ENCODE data around the gene SUSD3. TPM values are rescaled to one million over a fixed set of nuclear protein-coding genes. Genes with fewer than 3 reads are reported as not detected.

The SUSD3 gene
- total RNA-seq, 2 experiments from 2014 or later = 33.9 to 35.6 TPM

DNA sequence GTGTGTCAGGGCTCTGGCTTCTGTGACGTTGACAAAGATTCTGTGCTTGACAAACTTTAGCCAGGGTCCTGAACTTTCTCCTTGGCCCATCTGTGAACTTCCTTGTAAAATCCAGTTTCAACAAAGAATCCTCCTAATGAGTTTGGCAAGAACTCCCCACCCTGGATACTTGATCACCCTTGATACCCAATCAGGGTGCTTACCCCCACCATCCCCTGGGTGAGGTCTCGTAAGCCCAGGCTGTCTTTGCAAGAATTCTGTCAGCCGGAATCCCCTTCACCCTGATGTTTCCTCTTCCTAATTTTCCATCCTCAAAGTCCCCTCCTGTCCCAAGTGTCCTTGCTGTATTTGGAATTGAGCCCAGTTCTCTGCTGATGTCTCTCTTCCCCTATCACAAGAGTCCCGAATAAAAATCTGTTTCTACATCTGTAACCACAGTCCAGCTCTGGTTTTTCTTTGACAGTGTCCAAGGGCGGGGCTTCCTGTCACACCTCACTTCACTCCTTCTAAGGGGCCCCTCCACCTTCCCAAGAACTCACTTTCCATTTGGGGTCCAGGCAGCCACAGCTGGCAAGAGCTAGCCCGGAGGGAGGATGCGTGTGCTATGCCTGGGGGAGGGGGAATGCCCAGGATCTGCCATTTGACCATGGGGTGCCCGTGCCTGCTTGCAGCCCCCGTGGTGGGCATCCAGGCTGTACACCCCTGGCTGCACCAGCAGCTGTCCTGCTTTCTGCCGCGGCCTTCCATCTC, 34.8 kb downstream of the SUSD3 start:
- Histone ChIP-seq H3K9me3 (ENCODE audit: control insufficient read depth in 1 of 2, insufficient read depth in 1 of 2, low read length in 2 of 2) (peaks cover 0 to 12% of the 10 kb centered on the region in 2 experiments), H3K4me1 (ENCODE audit: insufficient read depth, low read length) (peaks cover 55% of the 10 kb centered on the region), H3K4me3 (ENCODE audit: low read length) (no peak overlapping the region), H3K27ac (ENCODE audit: low read depth in 1 of 2, low read length in 2 of 2) (peak overlapping the region; percentile 25 to 29), H3K27me3 (ENCODE audit: control insufficient read depth in 1 of 2, insufficient read depth in 2 of 2, low read length in 2 of 2) (no peaks in the 10 kb centered on the region), H3K36me3 (ENCODE audit: insufficient read depth, low read length) (peaks cover 8% of the 10 kb centered on the region)
- peak in 2 of 14 experiments; percentile 22 to 28 for DNase-seq
- Mint-ChIP-seq H3K27me3 (no peaks in the 10 kb centered on the region), H3K36me3 (ENCODE audit: low read depth) (peaks cover 36% of the 10 kb centered on the region), H3K9me3 (no peaks in the 10 kb centered on the region), H3K4me1 (ENCODE audit: low read depth) (peaks cover 72% of the 10 kb centered on the region), H3K27ac (peak overlapping the region; percentile 99), H3K4me3 (peak overlapping the region; percentile 59)
- POLR2A ChIA-PET = interaction anchor here (1.4 to 3.0 kb wide), 2 partner anchors 12 to 29 kb away, joined by 3 to 15 read pairs; no protein-coding TSS in a partner anchor
- no peak for TF ChIP-seq CTCF (IDR thresholded peaks at IDR 0.05)
- no peak for ATAC-seq (ENCODE audit: poor library complexity)
- CTCF ChIA-PET = no interaction called here
- intact Hi-C loops (cut with DNase I, micrococcal nuclease) = loop anchor here in 1 of 2 experiments (5.0 kb wide), 1 partner anchor 86 kb away; no protein-coding TSS in a partner anchor

DNA sequence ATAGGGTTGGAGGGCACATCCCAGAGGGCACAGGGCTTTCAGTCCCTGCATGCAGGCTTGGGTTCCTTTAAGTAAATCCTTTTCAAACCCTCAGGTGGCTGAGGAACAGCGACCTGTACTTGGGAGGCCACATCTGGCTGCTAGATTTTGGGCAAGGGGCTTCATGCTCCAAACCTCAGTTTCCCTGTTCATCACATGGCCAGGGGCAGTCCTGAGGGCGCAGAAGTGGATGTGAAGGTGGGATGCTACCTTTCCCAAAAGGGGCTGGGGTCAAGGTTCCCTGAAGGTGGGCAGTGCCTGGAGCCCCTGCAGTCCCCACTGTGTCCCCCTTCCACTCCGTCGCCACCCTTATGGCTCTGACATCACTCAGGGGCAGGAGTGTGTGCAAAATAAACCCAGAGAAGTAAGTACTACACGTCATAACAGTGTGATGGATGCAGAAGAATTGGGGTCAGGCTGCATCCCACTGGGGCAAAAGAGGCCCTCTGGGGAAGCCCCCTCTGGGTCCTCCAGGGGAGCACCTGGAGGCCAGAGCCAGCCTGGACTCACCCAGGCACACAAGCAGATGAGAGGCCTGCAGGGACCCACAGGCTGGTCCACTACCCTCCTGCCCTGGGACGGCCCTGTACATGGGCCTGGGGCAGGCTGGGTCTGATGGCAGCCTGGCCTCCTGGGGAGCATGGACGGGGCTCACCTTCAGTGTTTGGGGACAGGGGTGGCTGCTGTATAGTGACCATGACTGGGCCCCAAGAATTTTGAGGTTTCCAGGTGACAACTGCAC, 35.6 kb downstream of the SUSD3 start:
- Histone ChIP-seq H3K9me3 (ENCODE audit: control insufficient read depth in 1 of 2, insufficient read depth in 1 of 2, low read length in 2 of 2) (peaks cover 0 to 12% of the 10 kb centered on the region in 2 experiments), H3K27ac (ENCODE audit: low read depth in 1 of 2, low read length in 2 of 2) (peak overlapping the region; percentile 94 to 95), H3K4me3 (ENCODE audit: low read length) (no peak overlapping the region), H3K27me3 (ENCODE audit: control insufficient read depth in 1 of 2, insufficient read depth in 2 of 2, low read length in 2 of 2) (no peaks in the 10 kb centered on the region), H3K36me3 (ENCODE audit: insufficient read depth, low read length) (no peaks in the 10 kb centered on the region), H3K4me1 (ENCODE audit: insufficient read depth, low read length) (peaks cover 63% of the 10 kb centered on the region)
- peak overlapping the region; percentile 99 for H3K27ac Mint-ChIP-seq
- ChIA-PET POLR2A (interaction anchor here (0.8 to 4.6 kb wide), 14 partner anchors 9 to 472 kb away, joined by 3 to 35 read pairs (median 11); partner anchors contain the start of gene NINJ1), CTCF (no interaction called here)
- DNase-seq (peak in 1 of 14 experiments; percentile 50), ATAC-seq (ENCODE audit: poor library complexity) (no peak)
- no peaks in the 10 kb centered on the region for H3K27me3 Mint-ChIP-seq
- peak overlapping the region; percentile 95 for H3K4me3 Mint-ChIP-seq
- H3K9me3 Mint-ChIP-seq = no peaks in the 10 kb centered on the region
- TF ChIP-seq CTCF (IDR thresholded peaks at IDR 0.05) = no peak
- peaks cover 29% of the 10 kb centered on the region for H3K36me3 Mint-ChIP-seq (ENCODE audit: low read depth)
- peaks cover 76% of the 10 kb centered on the region for H3K4me1 Mint-ChIP-seq (ENCODE audit: low read depth)
- intact Hi-C loops (cut with DNase I, micrococcal nuclease) = loop anchor here in 1 of 2 experiments (2.0 to 5.0 kb wide), 2 partner anchors 29 to 87 kb away; no protein-coding TSS in a partner anchor

- H3K9me3 Mint-ChIP-seq = no peaks in the 10 kb centered on the region
- DNase-seq (peak in 4 of 14 experiments; percentile 32 to 65 (median 48)), ATAC-seq (ENCODE audit: poor library complexity) (no peak)
- no peaks in the 10 kb centered on the region for H3K27me3 ChIP-seq (ENCODE audit: control insufficient read depth in 1 of 2, insufficient read depth in 2 of 2, low read length in 2 of 2)
- H3K4me1 Mint-ChIP-seq (ENCODE audit: low read depth) = peaks cover 79% of the 10 kb centered on the region
- H3K4me3 Mint-ChIP-seq = peak overlapping the region; percentile 95
- peaks cover 70% of the 10 kb centered on the region for H3K4me1 ChIP-seq (ENCODE audit: insufficient read depth, low read length)
- H3K27ac Mint-ChIP-seq = peak overlapping the region; percentile 99
- CTCF ChIA-PET = interaction anchor here (1.3 kb wide), 1 partner anchor 27 kb away, joined by 4 read pairs; no protein-coding TSS in a partner anchor
- H3K36me3 Mint-ChIP-seq (ENCODE audit: low read depth) = peaks cover 24% of the 10 kb centered on the region
- intact Hi-C loops (cut with DNase I, micrococcal nuclease) = loop anchor here (1.0 to 5.0 kb wide), 5 partner anchors 30 to 332 kb away; partner anchors contain the start of gene BICD2 (in 1 of the 2)
- H3K27ac ChIP-seq (ENCODE audit: low read depth in 1 of 2, low read length in 2 of 2) = peak overlapping the region; percentile 94 to 95
- H3K9me3 ChIP-seq (ENCODE audit: control insufficient read depth in 1 of 2, insufficient read depth in 1 of 2, low read length in 2 of 2) = peaks cover 0 to 12% of the 10 kb centered on the region in 2 experiments
- no peak for TF ChIP-seq CTCF (IDR thresholded peaks at IDR 0.05)
- no peaks in the 10 kb centered on the region for H3K36me3 ChIP-seq (ENCODE audit: insufficient read depth, low read length)
- POLR2A ChIA-PET = interaction anchor here (0.8 to 4.6 kb wide), 20 partner anchors 8 to 471 kb away, joined by 3 to 35 read pairs (median 8); partner anchors contain the start of gene NINJ1
- no peaks in the 10 kb centered on the region for H3K27me3 Mint-ChIP-seq
- H3K4me3 ChIP-seq (ENCODE audit: low read length) = peak overlapping the region; percentile 62
Measured at GRCh38 chr9:93094658-93095204, 36.2 kb downstream of the SUSD3 start.

All from CD4-positive, alpha-beta T cell (primary cell).